GM15510 (cell line): ENCODE results near the gene ABI1.

Experiments used
- POLR2A ChIP-seq: IDR thresholded peaks from 3 replicates; pipeline ENCODE4 v1.6.1; 2011; ENCODE audit warnings: borderline replicate concordance; ENCODE audit not compliant: insufficient read length; ENCODE audit errors: extremely low read depth

The ABI1 gene

GRCh38 chr10:26858707-26859034 lies 2.1 kb downstream of the ABI1 start:
- TF ChIP-seq POLR2A, result no peak

- TF ChIP-seq POLR2A, result no peak
Measured at GRCh38 chr10:26857991-26858706, 2.6 kb downstream of the ABI1 start.

GRCh38 chr10:26855186-26855585 lies 5.6 kb downstream of the ABI1 start:
- TF ChIP-seq POLR2A, result no peak

DNA sequence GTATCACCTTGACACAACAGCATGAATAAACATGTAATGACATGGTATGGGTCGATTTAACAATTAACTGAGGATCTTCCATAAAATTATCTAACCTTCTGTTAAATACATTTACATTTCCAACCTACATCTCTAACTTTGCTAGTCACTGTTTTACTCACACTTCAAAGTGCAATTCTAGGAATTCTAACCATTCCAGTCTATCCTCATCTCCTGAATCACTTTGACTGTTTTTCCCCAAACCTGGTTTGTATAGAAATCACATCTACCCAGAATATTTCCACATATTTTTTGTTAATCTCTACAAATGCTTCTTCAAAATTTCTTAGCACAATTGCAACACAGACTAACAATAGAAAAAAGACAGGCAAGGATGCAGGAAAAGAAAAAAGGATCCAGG lies 6.2 kb downstream of the ABI1 start:
- TF ChIP-seq POLR2A, result no peak

DNA sequence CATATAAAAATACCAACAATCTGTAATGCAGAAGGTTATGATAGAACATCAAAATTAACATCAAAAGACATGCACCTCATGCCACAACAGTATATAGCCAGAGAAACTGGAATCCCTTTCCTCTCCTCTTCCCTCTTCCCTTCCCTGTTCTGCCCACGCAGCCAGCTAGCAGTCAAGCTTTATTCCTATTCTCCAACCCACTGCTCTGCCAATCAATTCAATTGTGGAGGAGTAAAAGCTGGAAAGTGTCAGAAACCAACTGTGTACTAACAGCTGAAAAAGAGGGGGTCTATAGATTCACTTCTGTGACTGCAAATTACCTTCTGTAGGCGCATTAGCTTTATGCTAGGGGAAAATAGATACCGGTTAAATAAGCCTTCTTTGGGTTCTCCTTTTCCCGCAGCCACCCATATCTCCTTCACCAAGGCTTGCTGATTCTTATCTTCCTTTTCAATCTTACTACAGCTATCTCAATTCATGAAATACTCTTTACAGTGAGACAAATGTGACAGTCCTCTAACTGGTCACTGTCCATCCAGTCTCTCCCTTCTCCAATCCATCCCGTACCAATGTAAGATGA lies 16.3 kb downstream of the ABI1 start:
- TF ChIP-seq POLR2A, result no peak

GRCh38 chr10:26843736-26844135 lies 17.0 kb downstream of the ABI1 start:
- no peak for TF ChIP-seq POLR2A

- no peak for TF ChIP-seq POLR2A
Measured at GRCh38 chr10:26841733-26842317, 18.9 kb downstream of the ABI1 start.

- no peak for TF ChIP-seq POLR2A
Measured at GRCh38 chr10:26840938-26841732, 19.6 kb downstream of the ABI1 start.

GRCh38 chr10:26839966-26840627 lies 20.7 kb downstream of the ABI1 start:
- TF ChIP-seq POLR2A, result no peak

DNA sequence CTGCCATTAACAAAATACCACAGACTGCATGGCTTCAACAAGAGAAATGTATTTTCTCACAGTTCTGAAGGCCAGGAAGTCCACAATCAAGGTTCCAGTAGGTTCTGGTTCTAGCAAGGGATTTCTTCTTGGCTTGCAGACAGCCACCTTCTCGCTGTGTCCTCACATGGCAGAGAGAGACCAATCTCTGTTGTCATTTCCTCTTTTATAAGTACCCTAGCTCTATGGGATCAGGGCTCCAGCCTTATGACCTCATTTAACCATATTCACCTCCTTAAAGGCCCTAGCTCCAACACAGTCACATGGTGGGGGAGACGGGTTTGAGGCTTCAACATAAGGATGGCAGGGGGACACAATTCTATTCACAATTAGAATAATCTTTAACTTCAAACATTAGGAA lies 23.6 kb downstream of the ABI1 start:
- TF ChIP-seq POLR2A, result no peak

- no peak for TF ChIP-seq POLR2A
Measured at GRCh38 chr10:26835025-26835424, 25.7 kb downstream of the ABI1 start.

- TF ChIP-seq POLR2A, result no peak
Measured at GRCh38 chr10:26832960-26833359, 27.8 kb downstream of the ABI1 start.

- no peak for TF ChIP-seq POLR2A
Measured at GRCh38 chr10:26831936-26832335, 28.8 kb downstream of the ABI1 start.

GRCh38 chr10:26829810-26830515 lies 30.8 kb downstream of the ABI1 start:
- no peak for TF ChIP-seq POLR2A
